LNCAP (cell line): ENCODE measurements around the gene NELL2.

ENCODE experiments used
- CTCF ChIP-seq: fragments of 450-650 bp; IDR thresholded peaks from 2 replicates; pipeline ENCODE4 v1.5.1; 2017; ENCODE audit warnings: mild to moderate bottlenecking

The NELL2 gene

GRCh38 chr12:44464180-44464579, 411.9 kb downstream of the NELL2 start:
- no peak for TF ChIP-seq CTCF

GRCh38 chr12:44462729-44463128, 413.4 kb downstream of the NELL2 start:
- TF ChIP-seq CTCF, result no peak

- TF ChIP-seq CTCF, result no peak
Observed at GRCh38 chr12:44460261-44460660, 415.9 kb downstream of the NELL2 start.

GRCh38 chr12:44459569-44459968, 416.5 kb downstream of the NELL2 start:
- TF ChIP-seq CTCF, result no peak
